GM13976 (cell line): ENCODE measurements around the gene SNPH.

Experiments
- DNase-seq: peaks from one replicate; pipeline ENCODE4 v3.0.0; 2012; ENCODE audit warnings: low spot score
- in situ Hi-C: fragments of 300-500 bp; cut with MboI; formaldehyde crosslinking; loops from one replicate; pipeline ENCODE4 v1.12.0; 2022; ENCODE audit warnings: low sequenced_read_pairs, mixed read lengths, inconsistent platforms; ENCODE audit not compliant: unreplicated experiment
- TF ChIP-seq, protein P1 (sequence below): IDR thresholded peaks from 2 replicates; pipeline ENCODE4 v1.5.1; 2012; ENCODE audit warnings: borderline replicate concordance, mild to moderate bottlenecking; ENCODE audit not compliant: insufficient read depth; ENCODE audit errors: extremely low read depth, missing control alignments, control extremely low read depth

The SNPH gene

DNA sequence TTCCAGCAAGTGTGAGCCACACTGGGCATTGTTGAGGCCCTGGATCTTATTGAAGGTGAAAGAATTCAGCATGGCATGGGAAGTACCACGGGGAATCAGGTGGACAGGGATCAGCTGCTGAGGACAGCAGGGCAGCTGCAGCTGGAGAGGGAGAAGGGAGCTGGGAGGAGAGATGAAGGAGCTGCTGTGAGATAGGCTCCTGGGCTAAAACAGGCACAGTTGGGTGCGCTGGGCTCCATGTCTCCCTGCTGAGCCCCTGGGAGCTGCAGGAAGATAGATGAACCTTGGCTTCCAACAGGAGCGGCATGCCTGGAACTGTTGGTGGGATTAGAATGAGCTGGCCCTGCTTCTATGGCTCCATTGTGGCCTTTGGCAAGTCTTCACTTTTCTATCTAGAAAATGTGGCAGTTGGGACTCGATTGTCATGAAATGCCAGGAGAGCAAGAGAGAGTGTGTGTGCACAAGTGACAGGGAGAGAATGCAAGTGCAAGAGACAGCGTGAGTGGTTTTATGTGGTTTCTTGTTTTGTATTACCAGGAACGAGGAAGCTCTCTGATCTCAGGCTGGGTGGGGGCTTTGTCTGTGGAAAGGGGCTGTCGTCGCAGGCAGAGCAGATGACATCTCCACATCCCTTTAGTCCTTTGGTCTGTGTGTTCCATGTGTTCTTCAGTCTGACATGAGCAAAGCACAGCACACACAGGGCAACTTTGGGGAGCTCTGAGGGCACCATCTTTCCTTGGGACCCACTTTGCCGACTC lies 20.4 kb downstream of the SNPH start:
- TF ChIP-seq, protein P1, sequence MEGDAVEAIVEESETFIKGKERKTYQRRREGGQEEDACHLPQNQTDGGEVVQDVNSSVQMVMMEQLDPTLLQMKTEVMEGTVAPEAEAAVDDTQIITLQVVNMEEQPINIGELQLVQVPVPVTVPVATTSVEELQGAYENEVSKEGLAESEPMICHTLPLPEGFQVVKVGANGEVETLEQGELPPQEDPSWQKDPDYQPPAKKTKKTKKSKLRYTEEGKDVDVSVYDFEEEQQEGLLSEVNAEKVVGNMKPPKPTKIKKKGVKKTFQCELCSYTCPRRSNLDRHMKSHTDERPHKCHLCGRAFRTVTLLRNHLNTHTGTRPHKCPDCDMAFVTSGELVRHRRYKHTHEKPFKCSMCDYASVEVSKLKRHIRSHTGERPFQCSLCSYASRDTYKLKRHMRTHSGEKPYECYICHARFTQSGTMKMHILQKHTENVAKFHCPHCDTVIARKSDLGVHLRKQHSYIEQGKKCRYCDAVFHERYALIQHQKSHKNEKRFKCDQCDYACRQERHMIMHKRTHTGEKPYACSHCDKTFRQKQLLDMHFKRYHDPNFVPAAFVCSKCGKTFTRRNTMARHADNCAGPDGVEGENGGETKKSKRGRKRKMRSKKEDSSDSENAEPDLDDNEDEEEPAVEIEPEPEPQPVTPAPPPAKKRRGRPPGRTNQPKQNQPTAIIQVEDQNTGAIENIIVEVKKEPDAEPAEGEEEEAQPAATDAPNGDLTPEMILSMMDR = no peak
- in situ Hi-C loops = no loop called here
- DNase-seq = no peak

DNA sequence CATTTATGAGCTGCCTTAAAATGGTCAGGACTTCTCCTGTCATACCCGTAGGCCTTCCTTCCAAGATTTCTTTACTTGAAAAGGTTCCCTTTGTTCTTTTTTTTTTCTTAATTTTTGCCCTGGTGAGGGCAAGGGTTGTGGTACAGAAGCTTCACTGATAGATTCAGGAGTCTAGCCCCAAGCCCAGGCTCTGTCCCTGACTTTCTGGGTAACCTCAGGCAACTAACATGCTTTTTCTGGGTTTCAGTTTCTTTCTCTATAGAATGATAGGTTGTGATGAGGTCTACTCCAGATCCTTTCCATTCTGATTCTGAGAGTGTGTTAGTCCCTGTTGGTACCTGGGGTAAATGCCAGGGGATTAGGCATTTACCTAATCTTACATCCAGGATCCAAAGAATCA lies 21.2 kb downstream of the SNPH start:
- DNase-seq = peak; percentile 46
- in situ Hi-C loops = no loop called here
- TF ChIP-seq, protein P1 = no peak

DNA sequence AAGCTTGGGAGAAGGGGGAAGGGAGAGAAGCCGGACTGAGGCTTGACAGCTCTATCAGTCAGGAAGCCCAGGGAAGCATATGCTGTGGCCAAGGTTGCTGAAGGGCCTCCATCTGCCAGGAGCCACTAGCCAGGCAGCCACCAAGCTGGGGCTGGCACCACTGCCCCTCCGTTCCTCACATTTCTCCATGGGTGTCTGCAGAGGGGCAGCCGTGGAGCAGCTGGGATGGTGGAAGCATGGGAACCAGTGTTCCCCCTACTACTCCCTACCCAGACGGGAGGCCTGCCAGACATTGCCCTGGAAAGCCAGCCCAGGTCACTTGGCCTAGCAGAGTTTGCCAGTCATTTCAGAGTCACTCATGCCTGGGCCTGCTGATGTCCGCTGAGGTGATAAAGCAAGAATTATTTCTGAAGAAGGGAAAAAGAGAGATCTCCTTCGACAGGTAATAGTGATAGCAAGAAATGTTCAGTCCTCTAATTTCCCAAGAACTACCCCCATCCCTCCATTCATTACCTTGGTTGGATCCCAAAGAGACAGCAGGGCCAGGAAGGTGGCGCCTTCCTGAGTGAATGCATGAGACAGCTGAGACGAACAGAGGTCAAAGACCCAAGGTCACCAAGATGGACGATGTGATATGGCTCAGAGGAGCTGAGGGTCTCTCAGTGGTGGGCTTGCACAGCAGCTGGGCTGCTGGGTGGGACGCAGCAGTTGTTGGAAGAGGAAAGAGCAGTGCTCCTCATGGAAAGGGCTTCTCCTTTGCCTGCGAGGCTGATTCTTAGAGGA lies 21.9 kb downstream of the SNPH start:
- TF ChIP-seq, protein P1 = no peak
- DNase-seq = no peak
- in situ Hi-C loops = no loop called here

DNA sequence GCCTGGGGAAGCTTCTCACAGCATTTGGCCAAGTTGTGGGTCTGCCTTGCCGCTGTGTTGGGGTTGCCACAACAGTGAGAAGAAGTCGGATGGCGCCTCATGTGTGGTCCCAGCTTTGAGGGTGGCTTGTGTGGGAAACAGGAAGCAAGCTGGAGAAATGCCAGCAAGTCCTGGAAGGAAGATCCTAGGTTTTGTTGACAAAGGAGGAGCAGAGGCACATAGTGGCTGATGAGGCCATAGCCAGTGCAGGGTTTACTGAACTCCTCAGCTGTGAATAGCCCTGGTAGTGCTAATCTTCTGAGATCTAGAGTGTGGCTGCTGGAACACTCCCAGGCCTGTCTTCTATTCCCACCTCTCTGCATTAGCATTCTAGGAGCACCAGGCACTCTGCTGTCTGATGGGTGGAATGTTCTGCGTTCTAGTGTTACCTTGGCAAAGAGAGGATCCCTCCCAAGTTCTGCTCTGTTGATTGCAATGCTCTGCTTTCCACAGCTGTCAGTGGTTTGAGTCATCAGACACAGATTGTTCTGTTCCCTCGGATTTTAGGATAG lies 25.2 kb downstream of the SNPH start:
- no peak for DNase-seq
- in situ Hi-C loops = no loop called here
- TF ChIP-seq, protein P1 = no peak

DNA sequence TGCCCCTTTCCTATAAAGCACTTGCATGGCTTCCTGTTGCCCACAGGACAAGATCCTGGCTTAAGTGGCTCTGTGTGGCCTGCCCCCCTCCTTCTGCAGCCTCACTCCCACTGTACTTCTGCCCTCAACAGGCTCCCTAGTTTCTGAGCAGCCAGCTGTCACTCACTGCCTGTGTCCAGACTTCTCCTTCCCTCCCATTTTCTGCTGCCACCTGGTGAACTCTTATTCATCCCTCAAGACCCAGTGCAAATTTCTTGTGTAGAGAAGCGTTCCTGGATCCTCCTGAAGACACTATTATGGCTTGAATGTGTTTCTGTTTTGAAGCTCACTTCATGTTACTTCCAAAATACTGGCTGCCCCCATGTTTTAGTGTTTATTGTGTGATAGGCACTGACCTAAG lies 26.5 kb downstream of the SNPH start:
- in situ Hi-C loops = no loop called here
- DNase-seq = no peak
- TF ChIP-seq, protein P1 = no peak

DNA sequence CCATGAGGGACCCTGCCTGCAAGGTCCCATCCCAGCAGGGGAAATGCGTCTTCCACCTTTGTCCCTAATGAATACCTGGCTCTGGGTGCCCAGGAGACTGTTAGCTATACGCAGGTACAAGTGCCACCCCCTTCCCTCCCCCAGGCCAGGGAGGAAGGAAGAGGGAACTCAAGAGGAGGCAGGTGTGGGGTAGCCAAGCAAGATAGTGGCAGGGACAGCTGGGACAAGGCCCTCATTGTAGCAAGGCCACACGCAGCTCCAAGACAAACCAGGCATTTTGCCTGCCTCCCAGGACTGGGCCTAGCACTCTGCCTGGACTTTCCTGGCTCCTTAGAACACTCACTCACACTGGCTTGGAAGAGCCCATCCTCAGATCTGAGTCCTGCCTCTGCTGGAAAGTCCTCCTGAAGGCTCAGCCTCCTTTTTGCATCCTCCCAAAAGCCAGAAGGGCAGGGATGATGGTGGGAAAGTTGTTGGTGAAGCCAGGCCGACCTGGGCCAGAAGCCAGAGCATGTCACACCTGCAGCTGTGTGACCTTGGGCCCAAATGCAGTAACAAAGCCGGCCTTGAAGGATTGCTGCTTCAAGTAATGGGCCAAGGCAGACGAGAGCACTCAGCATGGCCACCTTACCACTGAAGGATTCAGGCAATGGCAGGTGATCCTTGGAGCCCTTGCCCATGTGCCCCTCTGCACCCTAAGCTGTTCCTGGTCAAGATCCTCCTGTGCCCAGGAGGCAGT lies 27.7 kb downstream of the SNPH start:
- DNase-seq = no peak
- in situ Hi-C loops = no loop called here

More for the DNA sequence above, 27.7 kb downstream of the SNPH start:
- TF ChIP-seq, protein P1 = no peak
